Gastrocnemius medialis (tissue), 4 donors: ENCODE results near the gene MOSPD3. TPM values are rescaled to one million over a fixed set of nuclear protein-coding genes. Genes with fewer than 3 reads are reported as not detected.

Source experiments
- ATAC-seq, 2 donors: fragments of 150-250 bp; one replicate each; pipeline ENCODE4 v1.9.1; 2016
- DNase-seq, 2 donors: peaks; one replicate each; pipeline ENCODE4 v3.0.0-alpha.2; 2019
- H3K27ac ChIP-seq, 4 donors: fragments of 200-600 bp; sonication (generic); 1 replicate in 1 of 4; 2 replicates in 3 of 4; pipeline ENCODE4 v1.5.1; 2016 to 2018; ENCODE audit warnings: mild to moderate bottlenecking in 2 of 4, moderate library complexity in 1 of 4
- H3K27me3 ChIP-seq, 3 donors: fragments of 200-600 bp; sonication (generic) in 2 of 3; 1 replicate in 1 of 3; 2 replicates in 2 of 3; pipeline versions ENCODE4 v1.5.1 to v1.6.0; 2016 to 2019; ENCODE audit warnings: mild to moderate bottlenecking in 1 of 3, moderate library complexity in 1 of 3
- H3K36me3 ChIP-seq, 2 donors: fragments of 200-600 bp; sonication (generic) in 1 of 2; one replicate each; pipeline ENCODE4 v1.5.1; 2017 to 2018
- H3K4me1 ChIP-seq, 2 donors: fragments of 200-600 bp; sonication (generic) in 1 of 2; one replicate each; pipeline ENCODE4 v1.5.1; 2016 to 2017; ENCODE audit warnings: mild to moderate bottlenecking in 2 of 2
- H3K4me3 ChIP-seq, 4 donors: fragments of 200-600 bp; sonication (generic) in 3 of 4; 1 replicate in 1 of 4; 2 replicates in 3 of 4; pipeline ENCODE4 v1.5.1; 2016 to 2019; ENCODE audit warnings: mild to moderate bottlenecking in 2 of 4
- H3K9me3 ChIP-seq, 3 donors: fragments of 200-600 bp; sonication (generic) in 2 of 3; 1 replicate in 1 of 3; 2 replicates in 2 of 3; pipeline ENCODE4 v1.5.1; 2016 to 2019
- CTCF ChIP-seq, 5 experiments: fragments of 450-650 bp in 3 of 5; fragments of 200-600 bp in 2 of 5; sonication (generic) in 2 of 5; IDR thresholded peaks in 4 of 5; conservative IDR thresholded peaks in 1 of 5; 1 replicate in 4 of 5; 2 replicates in 1 of 5; pipeline ENCODE4 v1.5.1; 2016 to 2019; ENCODE audit warnings: antibody characterized with exemption in 5 of 5, mild to moderate bottlenecking in 3 of 5, moderate library complexity in 3 of 5
- POLR2A ChIP-seq, 2 donors: fragments of 450-650 bp; IDR thresholded peaks; one replicate each; pipeline ENCODE4 v1.6.1; 2017; ENCODE audit warnings: antibody characterized with exemption in 2 of 2, mild to moderate bottlenecking in 2 of 2, moderate library complexity in 2 of 2
- in situ Hi-C, 4 donors: fragments of 200-750 bp; cut with MboI; loops; one replicate each; pipeline versions ENCODE4 v1.15.0 to v1.8.0; 2017; ENCODE audit warnings: low sequenced_read_pairs in 4 of 4
- intact Hi-C: fragments of 100-400 bp; cut with DNase I; formaldehyde crosslinking; loops from one replicate; pipeline ENCODE4 v1.15.1; 2023; ENCODE audit warnings: low total_unique reads
- total RNA-seq, 4 donors: library from RNA; depleted of rRNA; stranded (reverse); fragments of >200 nt; gene quantifications; one replicate each; pipeline versions ENCODE4 v1.1.0 to v1.2.3, GENCODE V29; 2016

Gene MOSPD3
- total RNA-seq, 4 donors from 2014 or later: 3.5 to 9.1 (median 4.6) TPM

GRCh38 chr7:100614308-100614861 is 2.0 kb downstream of the MOSPD3 start:
- ATAC-seq (no peak), DNase-seq (no peak)
- H3K9me3 ChIP-seq: no peaks in the 10 kb centered on the region
- intact Hi-C loops: loop anchor here (5.0 to 10.0 kb wide), 3 partner anchors 78 to 250 kb away; partner anchors contain the start of genes GIGYF1, POP7 and TRIP6
- peaks cover 0 to 14% of the 10 kb centered on the region in 2 donors for H3K4me1 ChIP-seq
- H3K36me3 ChIP-seq: no peaks in the 10 kb centered on the region
- no peak overlapping the region for H3K4me3 ChIP-seq
- TF ChIP-seq POLR2A (IDR thresholded peaks at IDR 0.05) (no peak), CTCF (IDR thresholded peaks at IDR 0.05 in 4 of 5, conservative IDR thresholded peaks at IDR 0.05 in 1 of 5) (no peak)
- H3K27me3 ChIP-seq: no peaks in the 10 kb centered on the region
- in situ Hi-C loops: no loop called here
- no peak overlapping the region for H3K27ac ChIP-seq

GRCh38 chr7:100620239-100620638 is 7.9 kb downstream of the MOSPD3 start:
- DNase-seq (no peak), ATAC-seq (no peak)
- no peaks in the 10 kb centered on the region for H3K27me3 ChIP-seq
- TF ChIP-seq CTCF (IDR thresholded peaks at IDR 0.05 in 4 of 5, conservative IDR thresholded peaks at IDR 0.05 in 1 of 5) (no peak), POLR2A (IDR thresholded peaks at IDR 0.05) (no peak)
- no peak overlapping the region for H3K27ac ChIP-seq
- intact Hi-C loops: no loop called here
- H3K36me3 ChIP-seq: no peaks in the 10 kb centered on the region
- in situ Hi-C loops: no loop called here
- no peaks in the 10 kb centered on the region for H3K4me1 ChIP-seq
- no peaks in the 10 kb centered on the region for H3K9me3 ChIP-seq
- H3K4me3 ChIP-seq: no peak overlapping the region

GRCh38 chr7:100620804-100621203 is 8.5 kb downstream of the MOSPD3 start:
- in situ Hi-C loops: no loop called here
- intact Hi-C loops: no loop called here
- H3K9me3 ChIP-seq: no peaks in the 10 kb centered on the region
- H3K36me3 ChIP-seq: no peaks in the 10 kb centered on the region
- DNase-seq (no peak), ATAC-seq (no peak)
- no peak overlapping the region for H3K27ac ChIP-seq
- no peak overlapping the region for H3K4me3 ChIP-seq
- H3K27me3 ChIP-seq: peaks cover 0 to 3% (median 2%) of the 10 kb centered on the region in 3 donors
- no peak for TF ChIP-seq POLR2A (IDR thresholded peaks at IDR 0.05)
- no peak for TF ChIP-seq CTCF (IDR thresholded peaks at IDR 0.05 in 4 of 5, conservative IDR thresholded peaks at IDR 0.05 in 1 of 5)
- H3K4me1 ChIP-seq: no peaks in the 10 kb centered on the region

GRCh38 chr7:100621554-100621953 is 9.2 kb downstream of the MOSPD3 start:
- TF ChIP-seq CTCF (IDR thresholded peaks at IDR 0.05 in 4 of 5, conservative IDR thresholded peaks at IDR 0.05 in 1 of 5) (no peak), POLR2A (IDR thresholded peaks at IDR 0.05) (no peak)
- in situ Hi-C loops: no loop called here
- intact Hi-C loops: no loop called here

More at GRCh38 chr7:100621554-100621953, 9.2 kb downstream of the MOSPD3 start:
- Histone ChIP-seq H3K36me3 (no peaks in the 10 kb centered on the region), H3K27ac (no peak overlapping the region), H3K4me1 (no peaks in the 10 kb centered on the region), H3K9me3 (no peaks in the 10 kb centered on the region), H3K27me3 (peaks cover 0 to 9% (median 4%) of the 10 kb centered on the region in 3 donors), H3K4me3 (no peak overlapping the region)
- DNase-seq (no peak), ATAC-seq (no peak)
